ENCODE measurements around the gene RPS21.

RPS21 gene

DNA sequence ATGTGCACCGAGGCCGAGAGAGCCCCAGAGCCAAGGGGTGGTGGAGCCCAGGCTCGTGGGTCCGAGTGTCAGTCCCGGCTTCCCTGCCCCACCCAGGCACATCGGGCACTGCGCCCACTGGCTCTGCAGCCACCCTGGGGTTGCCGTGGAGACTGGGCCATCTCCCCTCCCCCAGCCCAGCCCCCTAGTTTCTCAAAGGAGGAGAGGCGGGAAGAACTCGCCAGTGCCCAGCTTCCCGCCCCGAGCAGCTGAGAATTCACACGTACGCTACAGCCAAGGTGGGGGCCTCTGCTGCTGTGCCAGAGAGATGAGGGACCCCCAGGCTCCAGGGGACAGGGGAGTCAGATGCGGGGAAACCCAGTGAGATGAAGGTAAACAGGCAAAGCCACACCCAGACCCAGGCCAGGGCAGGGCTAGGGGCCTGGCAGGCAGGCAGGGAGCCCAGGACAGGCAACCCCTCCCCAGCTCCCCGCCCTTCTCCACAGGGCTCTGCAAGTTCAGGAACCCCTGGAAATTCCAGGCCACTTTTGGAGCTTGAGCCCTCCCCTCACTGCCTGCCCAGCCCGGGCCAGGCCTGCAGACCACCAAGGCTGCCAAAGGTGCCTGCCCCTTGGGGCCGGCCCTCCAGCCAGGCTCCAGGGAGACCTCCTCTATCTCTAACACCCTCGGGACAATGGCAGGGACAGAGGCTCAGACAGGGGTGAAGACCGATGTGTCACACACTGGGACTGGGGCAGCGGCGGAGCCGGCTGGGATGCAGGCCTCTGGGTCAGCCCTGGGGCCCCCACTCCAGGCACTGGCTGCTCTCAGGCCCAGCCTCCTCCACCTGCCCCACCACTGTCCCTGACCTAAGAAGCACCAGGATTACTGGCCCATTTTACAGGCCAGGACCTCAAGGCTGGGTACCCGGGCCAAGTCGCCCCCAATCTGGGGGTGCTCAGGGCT, 25.8 kb upstream of the RPS21 start:
- H3K9me3 ChIP-seq (ENCODE audit: insufficient read depth, low read length, severe bottlenecking), result no peaks in the 10 kb centered on the region
- DNase-seq, result no peak
- no peak overlapping the region for H3K27ac ChIP-seq (ENCODE audit: low read length)
- no peaks in the 10 kb centered on the region for H3K36me3 ChIP-seq (ENCODE audit: insufficient read depth, low read length)
- no peak overlapping the region for H2AFZ ChIP-seq (ENCODE audit: low read depth, low read length)
- H4K20me1 ChIP-seq (ENCODE audit: insufficient read depth, low read length), result peaks cover 15% of the 10 kb centered on the region
- ATAC-seq (ENCODE audit: insufficient read depth, low read depth), result no peak
- H3K79me2 ChIP-seq (ENCODE audit: insufficient read depth, low read length), result no peaks in the 10 kb centered on the region
- H3K9ac ChIP-seq (ENCODE audit: low read depth, low read length), result no peak overlapping the region
- TF ChIP-seq CTCF (IDR thresholded peaks at IDR 0.05; ENCODE audit: borderline replicate concordance, extremely low read depth, low read length, poor library complexity, severe bottlenecking) (no peak), EZH2 (IDR thresholded peaks at IDR 0.05; ENCODE audit: borderline replicate concordance, low read depth, low read length, severe bottlenecking) (no peak)
- peaks cover 2% of the 10 kb centered on the region for H3K27me3 ChIP-seq (ENCODE audit: insufficient read depth, low read length, poor library complexity)
- no peak overlapping the region for H3K4me3 ChIP-seq (ENCODE audit: low read depth in 1 of 2, low read length in 2 of 2)
- H3K4me1 ChIP-seq (ENCODE audit: insufficient read depth, low read length), result no peaks in the 10 kb centered on the region
- H3K4me2 ChIP-seq (ENCODE audit: insufficient read depth, low read length), result no peak overlapping the region

- Histone ChIP-seq H3K4me1 (ENCODE audit: insufficient read depth, low read length) (no peaks in the 10 kb centered on the region), H3K36me3 (ENCODE audit: insufficient read depth, low read length) (no peaks in the 10 kb centered on the region), H3K4me2 (ENCODE audit: insufficient read depth, low read length) (no peak overlapping the region), H3K4me3 (ENCODE audit: low read depth in 1 of 2, low read length in 2 of 2) (no peak overlapping the region), H3K9me3 (ENCODE audit: insufficient read depth, low read length, severe bottlenecking) (no peaks in the 10 kb centered on the region), H3K27ac (ENCODE audit: low read length) (no peak overlapping the region), H3K27me3 (ENCODE audit: insufficient read depth, low read length, poor library complexity) (peaks cover 2% of the 10 kb centered on the region), H4K20me1 (ENCODE audit: insufficient read depth, low read length) (peaks cover 15% of the 10 kb centered on the region), H2AFZ (ENCODE audit: low read depth, low read length) (no peak overlapping the region), H3K9ac (ENCODE audit: low read depth, low read length) (no peak overlapping the region), H3K79me2 (ENCODE audit: insufficient read depth, low read length) (no peaks in the 10 kb centered on the region)
- TF ChIP-seq EZH2 (IDR thresholded peaks at IDR 0.05; ENCODE audit: borderline replicate concordance, low read depth, low read length, severe bottlenecking) (no peak), CTCF (IDR thresholded peaks at IDR 0.05; ENCODE audit: borderline replicate concordance, extremely low read depth, low read length, poor library complexity, severe bottlenecking) (no peak)
- ATAC-seq (ENCODE audit: insufficient read depth, low read depth), result no peak
- no peak for DNase-seq
Observed at GRCh38 chr20:62361799-62362589, 24.9 kb upstream of the RPS21 start.

DNA sequence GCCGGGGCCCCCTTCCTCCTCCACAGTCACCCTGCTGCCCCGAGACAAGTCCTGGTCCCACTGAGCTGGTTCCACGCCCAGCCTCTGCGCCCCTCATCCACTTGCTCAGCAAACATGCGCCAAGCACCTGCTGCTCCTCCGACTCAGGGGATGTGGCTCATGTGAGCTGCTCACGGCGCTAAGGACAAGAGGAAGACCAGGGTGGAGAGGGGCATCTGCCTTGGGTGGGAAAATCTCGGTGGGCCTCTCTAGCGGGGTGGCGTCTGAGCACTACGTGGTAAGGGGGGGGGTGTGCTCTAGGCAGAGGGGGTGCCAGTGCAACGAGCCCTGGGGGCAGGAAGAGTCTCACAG, 24.3 kb upstream of the RPS21 start:
- no peak overlapping the region for H3K27ac ChIP-seq (ENCODE audit: low read length)
- H3K79me2 ChIP-seq (ENCODE audit: insufficient read depth, low read length), result no peaks in the 10 kb centered on the region
- H3K36me3 ChIP-seq (ENCODE audit: insufficient read depth, low read length), result no peaks in the 10 kb centered on the region
- no peaks in the 10 kb centered on the region for H3K4me1 ChIP-seq (ENCODE audit: insufficient read depth, low read length)
- no peaks in the 10 kb centered on the region for H3K9me3 ChIP-seq (ENCODE audit: insufficient read depth, low read length, severe bottlenecking)
- peaks cover 14% of the 10 kb centered on the region for H4K20me1 ChIP-seq (ENCODE audit: insufficient read depth, low read length)
- DNase-seq (no peak), ATAC-seq (ENCODE audit: insufficient read depth, low read depth) (no peak)
- TF ChIP-seq CTCF (IDR thresholded peaks at IDR 0.05; ENCODE audit: borderline replicate concordance, extremely low read depth, low read length, poor library complexity, severe bottlenecking) (no peak), EZH2 (IDR thresholded peaks at IDR 0.05; ENCODE audit: borderline replicate concordance, low read depth, low read length, severe bottlenecking) (no peak)
- H3K27me3 ChIP-seq (ENCODE audit: insufficient read depth, low read length, poor library complexity), result peaks cover 2% of the 10 kb centered on the region
- no peak overlapping the region for H3K4me3 ChIP-seq (ENCODE audit: low read depth in 1 of 2, low read length in 2 of 2)
- H3K4me2 ChIP-seq (ENCODE audit: insufficient read depth, low read length), result no peak overlapping the region
- H3K9ac ChIP-seq (ENCODE audit: low read depth, low read length), result no peak overlapping the region
- no peak overlapping the region for H2AFZ ChIP-seq (ENCODE audit: low read depth, low read length)
